ENCODE data around the gene GPR78.

The GPR78 gene

GRCh38 chr4:8585721-8586212 is 5.6 kb downstream of the GPR78 start:
- no peaks in the 10 kb centered on the region for H3K9me3 ChIP-seq (ENCODE audit: control insufficient read depth, low read length)
- H3K4me1 ChIP-seq (ENCODE audit: control insufficient read depth, insufficient read depth, low read length), result no peaks in the 10 kb centered on the region
- H3K27me3 ChIP-seq (ENCODE audit: control insufficient read depth, insufficient read depth, low read length), result peaks cover 34% of the 10 kb centered on the region
- H3K9ac ChIP-seq (ENCODE audit: low read length), result no peak overlapping the region
- H3K36me3 ChIP-seq (ENCODE audit: control insufficient read depth, insufficient read depth, low read length), result no peaks in the 10 kb centered on the region
- H3K4me3 ChIP-seq (ENCODE audit: low read length), result no peak overlapping the region

- H3K9me3 ChIP-seq (ENCODE audit: control insufficient read depth, low read length), result no peaks in the 10 kb centered on the region
- H3K9ac ChIP-seq (ENCODE audit: low read length), result no peak overlapping the region
- no peaks in the 10 kb centered on the region for H3K36me3 ChIP-seq (ENCODE audit: control insufficient read depth, insufficient read depth, low read length)
- no peaks in the 10 kb centered on the region for H3K4me1 ChIP-seq (ENCODE audit: control insufficient read depth, insufficient read depth, low read length)
- peaks cover 34% of the 10 kb centered on the region for H3K27me3 ChIP-seq (ENCODE audit: control insufficient read depth, insufficient read depth, low read length)
- H3K4me3 ChIP-seq (ENCODE audit: low read length), result no peak overlapping the region
These were observed 6.1 kb downstream of the GPR78 start for GRCh38 chr4:8586246-8586645.

- H3K36me3 ChIP-seq (ENCODE audit: control insufficient read depth, insufficient read depth, low read length), result no peaks in the 10 kb centered on the region
- peaks cover 35% of the 10 kb centered on the region for H3K27me3 ChIP-seq (ENCODE audit: control insufficient read depth, insufficient read depth, low read length)
- H3K9me3 ChIP-seq (ENCODE audit: control insufficient read depth, low read length), result no peaks in the 10 kb centered on the region
- no peak overlapping the region for H3K9ac ChIP-seq (ENCODE audit: low read length)
- no peaks in the 10 kb centered on the region for H3K4me1 ChIP-seq (ENCODE audit: control insufficient read depth, insufficient read depth, low read length)
- H3K4me3 ChIP-seq (ENCODE audit: low read length), result no peak overlapping the region
These were observed 6.7 kb downstream of the GPR78 start for GRCh38 chr4:8586671-8587468.

- Histone ChIP-seq H3K4me3 (ENCODE audit: low read length) (no peak overlapping the region), H3K27me3 (ENCODE audit: control insufficient read depth, insufficient read depth, low read length) (peaks cover 39% of the 10 kb centered on the region), H3K9me3 (ENCODE audit: control insufficient read depth, low read length) (no peaks in the 10 kb centered on the region), H3K9ac (ENCODE audit: low read length) (no peak overlapping the region), H3K36me3 (ENCODE audit: control insufficient read depth, insufficient read depth, low read length) (no peaks in the 10 kb centered on the region), H3K4me1 (ENCODE audit: control insufficient read depth, insufficient read depth, low read length) (no peaks in the 10 kb centered on the region)
These were observed 7.4 kb downstream of the GPR78 start for GRCh38 chr4:8587469-8588195.

- peaks cover 41% of the 10 kb centered on the region for H3K27me3 ChIP-seq (ENCODE audit: control insufficient read depth, insufficient read depth, low read length)
- H3K36me3 ChIP-seq (ENCODE audit: control insufficient read depth, insufficient read depth, low read length), result no peaks in the 10 kb centered on the region
- H3K9ac ChIP-seq (ENCODE audit: low read length), result no peak overlapping the region
- H3K9me3 ChIP-seq (ENCODE audit: control insufficient read depth, low read length), result no peaks in the 10 kb centered on the region
- H3K4me3 ChIP-seq (ENCODE audit: low read length), result no peak overlapping the region
- H3K4me1 ChIP-seq (ENCODE audit: control insufficient read depth, insufficient read depth, low read length), result no peaks in the 10 kb centered on the region
These were observed 7.9 kb downstream of the GPR78 start for GRCh38 chr4:8588196-8588470.

- no peak overlapping the region for H3K4me3 ChIP-seq (ENCODE audit: low read length)
- no peaks in the 10 kb centered on the region for H3K36me3 ChIP-seq (ENCODE audit: control insufficient read depth, insufficient read depth, low read length)
- no peaks in the 10 kb centered on the region for H3K9me3 ChIP-seq (ENCODE audit: control insufficient read depth, low read length)
- peaks cover 53% of the 10 kb centered on the region for H3K27me3 ChIP-seq (ENCODE audit: control insufficient read depth, insufficient read depth, low read length)
- H3K4me1 ChIP-seq (ENCODE audit: control insufficient read depth, insufficient read depth, low read length), result no peaks in the 10 kb centered on the region
- no peak overlapping the region for H3K9ac ChIP-seq (ENCODE audit: low read length)
These were observed 9.1 kb downstream of the GPR78 start for GRCh38 chr4:8589336-8589735.

- peaks cover 54% of the 10 kb centered on the region for H3K27me3 ChIP-seq (ENCODE audit: control insufficient read depth, insufficient read depth, low read length)
- H3K9ac ChIP-seq (ENCODE audit: low read length), result no peak overlapping the region
- no peak overlapping the region for H3K4me3 ChIP-seq (ENCODE audit: low read length)
- H3K9me3 ChIP-seq (ENCODE audit: control insufficient read depth, low read length), result no peaks in the 10 kb centered on the region
- H3K4me1 ChIP-seq (ENCODE audit: control insufficient read depth, insufficient read depth, low read length), result no peaks in the 10 kb centered on the region
- no peaks in the 10 kb centered on the region for H3K36me3 ChIP-seq (ENCODE audit: control insufficient read depth, insufficient read depth, low read length)
These were observed 9.8 kb downstream of the GPR78 start for GRCh38 chr4:8589823-8590545.

GRCh38 chr4:8590546-8590880 is 10.3 kb downstream of the GPR78 start:
- peaks cover 54% of the 10 kb centered on the region for H3K27me3 ChIP-seq (ENCODE audit: control insufficient read depth, insufficient read depth, low read length)
- no peaks in the 10 kb centered on the region for H3K36me3 ChIP-seq (ENCODE audit: control insufficient read depth, insufficient read depth, low read length)
- no peaks in the 10 kb centered on the region for H3K4me1 ChIP-seq (ENCODE audit: control insufficient read depth, insufficient read depth, low read length)
- H3K9ac ChIP-seq (ENCODE audit: low read length), result no peak overlapping the region
- no peak overlapping the region for H3K4me3 ChIP-seq (ENCODE audit: low read length)
- no peaks in the 10 kb centered on the region for H3K9me3 ChIP-seq (ENCODE audit: control insufficient read depth, low read length)

GRCh38 chr4:8591114-8591513 is 10.9 kb downstream of the GPR78 start:
- Histone ChIP-seq H3K9ac (ENCODE audit: low read length) (no peak overlapping the region), H3K9me3 (ENCODE audit: control insufficient read depth, low read length) (no peaks in the 10 kb centered on the region), H3K27me3 (ENCODE audit: control insufficient read depth, insufficient read depth, low read length) (peaks cover 48% of the 10 kb centered on the region), H3K36me3 (ENCODE audit: control insufficient read depth, insufficient read depth, low read length) (no peaks in the 10 kb centered on the region), H3K4me3 (ENCODE audit: low read length) (no peak overlapping the region), H3K4me1 (ENCODE audit: control insufficient read depth, insufficient read depth, low read length) (no peaks in the 10 kb centered on the region)

GRCh38 chr4:8591626-8592365 is 11.6 kb downstream of the GPR78 start:
- Histone ChIP-seq H3K4me3 (ENCODE audit: low read length) (no peak overlapping the region), H3K27me3 (ENCODE audit: control insufficient read depth, insufficient read depth, low read length) (peaks cover 42% of the 10 kb centered on the region), H3K36me3 (ENCODE audit: control insufficient read depth, insufficient read depth, low read length) (no peaks in the 10 kb centered on the region), H3K9me3 (ENCODE audit: control insufficient read depth, low read length) (no peaks in the 10 kb centered on the region), H3K4me1 (ENCODE audit: control insufficient read depth, insufficient read depth, low read length) (no peaks in the 10 kb centered on the region), H3K9ac (ENCODE audit: low read length) (no peak overlapping the region)

- Histone ChIP-seq H3K4me1 (ENCODE audit: control insufficient read depth, insufficient read depth, low read length) (no peaks in the 10 kb centered on the region), H3K27me3 (ENCODE audit: control insufficient read depth, insufficient read depth, low read length) (peaks cover 42% of the 10 kb centered on the region), H3K4me3 (ENCODE audit: low read length) (no peak within 1 kb of the TSS)
These were observed 12.4 kb downstream of the GPR78 start, which contains the start of gene CPZ for GRCh38 chr4:8592366-8593263. Gene CPZ (plus strand): TSS chr4:8592765. CDS start chr4:8592834, 69 bp downstream.

More at GRCh38 chr4:8592366-8593263, 12.4 kb downstream of the GPR78 start, which contains the start of gene CPZ:
- no peaks in the 10 kb centered on the region for H3K9me3 ChIP-seq (ENCODE audit: control insufficient read depth, low read length)
- H3K36me3 ChIP-seq (ENCODE audit: control insufficient read depth, insufficient read depth, low read length), result no peaks in the 10 kb centered on the region
- H3K9ac ChIP-seq (ENCODE audit: low read length), result no peak within 1 kb of the TSS

All from mucosa of stomach (tissue), 1 donor.